ENCODE data around the gene TASP1. TPM values are rescaled to one million over a fixed set of nuclear protein-coding genes. Genes with fewer than 3 reads are reported as not detected.

The TASP1 gene
- total RNA-seq, 1 donor from 2014 or later: 22.8 TPM

DNA sequence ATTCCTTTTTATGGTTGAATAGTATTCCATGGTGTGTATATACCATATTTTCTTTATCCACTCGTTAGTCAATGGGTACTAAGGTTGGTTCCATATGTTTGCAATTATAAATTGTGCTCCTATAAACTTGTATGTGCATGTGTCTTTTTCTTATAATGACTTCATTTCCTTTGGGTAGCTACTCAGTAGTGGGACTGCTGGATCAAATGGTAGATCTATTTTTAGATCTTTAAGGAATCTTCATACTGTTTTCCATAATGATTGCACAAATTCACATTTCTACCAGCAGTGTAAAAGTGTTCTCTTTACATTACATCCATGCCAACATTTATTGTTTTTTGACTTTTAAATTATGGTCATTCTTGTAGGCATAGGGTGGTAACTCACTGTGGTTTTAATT is 164.3 kb downstream of the TASP1 start:
- TF ChIP-seq, protein P1, sequence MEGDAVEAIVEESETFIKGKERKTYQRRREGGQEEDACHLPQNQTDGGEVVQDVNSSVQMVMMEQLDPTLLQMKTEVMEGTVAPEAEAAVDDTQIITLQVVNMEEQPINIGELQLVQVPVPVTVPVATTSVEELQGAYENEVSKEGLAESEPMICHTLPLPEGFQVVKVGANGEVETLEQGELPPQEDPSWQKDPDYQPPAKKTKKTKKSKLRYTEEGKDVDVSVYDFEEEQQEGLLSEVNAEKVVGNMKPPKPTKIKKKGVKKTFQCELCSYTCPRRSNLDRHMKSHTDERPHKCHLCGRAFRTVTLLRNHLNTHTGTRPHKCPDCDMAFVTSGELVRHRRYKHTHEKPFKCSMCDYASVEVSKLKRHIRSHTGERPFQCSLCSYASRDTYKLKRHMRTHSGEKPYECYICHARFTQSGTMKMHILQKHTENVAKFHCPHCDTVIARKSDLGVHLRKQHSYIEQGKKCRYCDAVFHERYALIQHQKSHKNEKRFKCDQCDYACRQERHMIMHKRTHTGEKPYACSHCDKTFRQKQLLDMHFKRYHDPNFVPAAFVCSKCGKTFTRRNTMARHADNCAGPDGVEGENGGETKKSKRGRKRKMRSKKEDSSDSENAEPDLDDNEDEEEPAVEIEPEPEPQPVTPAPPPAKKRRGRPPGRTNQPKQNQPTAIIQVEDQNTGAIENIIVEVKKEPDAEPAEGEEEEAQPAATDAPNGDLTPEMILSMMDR (IDR thresholded peaks at IDR 0.05; ENCODE audit: unreplicated experiment): no peak
- no peak for DNase-seq (ENCODE audit: low spot score in 2 of 2, unreplicated experiment in 2 of 2)
- peaks cover 39% of the 10 kb centered on the region for H3K9me3 Mint-ChIP-seq
- no peak overlapping the region for H3K27ac Mint-ChIP-seq
- peaks cover 42% of the 10 kb centered on the region for H3K36me3 Mint-ChIP-seq
- H3K27me3 Mint-ChIP-seq (ENCODE audit: low read depth): no peaks in the 10 kb centered on the region
- no peaks in the 10 kb centered on the region for H3K4me1 Mint-ChIP-seq
- H3K4me3 Mint-ChIP-seq: no peak overlapping the region

DNA sequence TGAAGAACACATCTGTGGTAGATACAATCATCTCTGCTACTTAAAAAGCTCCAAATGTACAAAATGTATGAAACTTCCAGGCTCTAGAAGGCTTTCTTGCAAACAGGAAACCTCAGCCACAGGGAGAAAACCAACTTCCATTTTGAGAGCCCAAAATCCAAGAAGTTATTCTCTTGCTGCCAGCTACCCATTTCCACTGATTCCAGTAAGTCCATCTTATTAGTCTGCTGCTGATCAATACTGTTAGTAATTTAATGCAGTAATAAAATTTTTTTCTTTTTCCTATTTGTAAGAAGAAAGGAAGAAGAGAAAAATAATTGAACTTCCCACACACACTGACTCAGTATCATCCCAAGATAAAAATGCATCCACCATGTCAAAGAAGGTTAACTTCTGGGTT is 169.5 kb downstream of the TASP1 start:
- Mint-ChIP-seq H3K27ac (no peak overlapping the region), H3K27me3 (ENCODE audit: low read depth) (no peaks in the 10 kb centered on the region), H3K36me3 (peaks cover 45% of the 10 kb centered on the region), H3K9me3 (peaks cover 40% of the 10 kb centered on the region), H3K4me1 (no peaks in the 10 kb centered on the region), H3K4me3 (no peak overlapping the region)
- DNase-seq (ENCODE audit: low spot score in 2 of 2, unreplicated experiment in 2 of 2): no peak
- TF ChIP-seq, protein P1 (IDR thresholded peaks at IDR 0.05; ENCODE audit: unreplicated experiment): no peak

DNA sequence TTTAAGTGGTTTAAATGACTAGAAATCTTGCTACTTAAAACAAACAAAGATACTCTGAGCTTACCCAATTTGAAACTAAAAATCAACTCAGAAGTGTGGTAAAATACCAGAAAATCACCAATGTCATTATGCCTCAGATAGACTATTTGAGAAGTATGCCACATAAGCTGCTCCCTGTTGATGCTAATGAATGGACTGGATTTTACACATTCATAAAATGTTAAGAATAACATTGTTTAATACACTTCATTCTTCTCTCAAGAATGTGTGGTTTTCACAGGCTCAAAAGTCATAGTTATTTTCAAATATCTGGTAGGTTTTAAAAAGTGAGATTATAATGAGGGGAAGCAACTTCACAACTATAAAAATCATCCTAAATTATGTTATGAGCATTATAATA is 170.6 kb downstream of the TASP1 start:
- Mint-ChIP-seq H3K36me3 (peaks cover 39% of the 10 kb centered on the region), H3K4me3 (no peak overlapping the region), H3K27ac (no peak overlapping the region), H3K9me3 (peaks cover 33% of the 10 kb centered on the region), H3K27me3 (ENCODE audit: low read depth) (no peaks in the 10 kb centered on the region), H3K4me1 (no peaks in the 10 kb centered on the region)
- no peak for DNase-seq (ENCODE audit: low spot score in 2 of 2, unreplicated experiment in 2 of 2)
- TF ChIP-seq, protein P1 (IDR thresholded peaks at IDR 0.05; ENCODE audit: unreplicated experiment): no peak

DNA sequence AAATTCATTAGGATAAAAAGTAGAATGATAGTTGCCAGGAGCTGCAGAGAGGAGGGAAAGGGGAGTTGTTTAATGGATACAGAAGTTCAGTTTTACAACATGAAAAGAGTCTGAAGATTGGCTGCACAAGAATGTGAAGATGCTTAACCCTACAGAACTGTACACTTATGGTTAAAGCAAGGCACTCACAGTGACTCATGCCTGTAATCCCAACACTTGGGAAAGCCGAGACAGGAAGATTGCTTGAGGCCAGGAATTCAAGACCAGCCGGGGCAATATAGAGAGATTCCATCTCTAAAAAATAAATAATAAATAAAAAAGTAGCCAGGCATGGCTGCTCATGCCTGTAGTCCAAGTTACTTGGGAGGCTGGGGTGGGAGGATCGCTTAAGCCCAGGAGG is 174.0 kb downstream of the TASP1 start:
- H3K4me3 Mint-ChIP-seq: no peak overlapping the region
- H3K27me3 Mint-ChIP-seq (ENCODE audit: low read depth): no peaks in the 10 kb centered on the region
- peaks cover 6% of the 10 kb centered on the region for H3K9me3 Mint-ChIP-seq
- peaks cover 15% of the 10 kb centered on the region for H3K36me3 Mint-ChIP-seq
- no peaks in the 10 kb centered on the region for H3K4me1 Mint-ChIP-seq
- no peak overlapping the region for H3K27ac Mint-ChIP-seq
- TF ChIP-seq, protein P1 (IDR thresholded peaks at IDR 0.05; ENCODE audit: unreplicated experiment): no peak
- DNase-seq (ENCODE audit: low spot score in 2 of 2, unreplicated experiment in 2 of 2): no peak

DNA sequence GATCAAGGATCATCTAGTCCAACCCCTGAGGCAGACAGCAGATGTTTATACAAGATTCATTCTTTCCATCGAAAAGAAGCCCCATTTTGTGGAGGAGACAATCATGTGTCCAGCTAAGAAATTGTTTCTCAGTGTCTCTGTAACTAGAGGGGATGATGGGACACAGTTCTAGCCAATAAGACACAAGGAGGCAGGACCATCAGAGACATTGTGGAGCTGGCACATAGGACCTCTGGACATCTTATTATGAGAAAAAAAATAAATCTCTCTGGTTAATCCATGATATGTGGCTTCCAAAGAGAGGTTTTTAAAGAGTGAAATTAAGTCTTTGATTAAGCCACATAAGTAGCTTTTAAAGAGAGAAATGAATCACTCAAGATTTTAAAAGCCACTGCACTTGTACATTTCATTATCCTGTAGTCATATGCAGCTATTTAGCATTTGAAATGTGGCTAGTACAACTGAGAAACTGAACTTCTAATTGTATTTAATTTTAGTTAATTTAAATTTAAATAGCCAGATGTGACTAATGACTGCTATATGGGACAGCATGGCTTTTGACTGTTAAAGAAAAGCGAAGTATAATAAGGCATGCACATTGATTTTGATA is 176.8 kb downstream of the TASP1 start:
- no peaks in the 10 kb centered on the region for H3K9me3 Mint-ChIP-seq
- H3K27me3 Mint-ChIP-seq (ENCODE audit: low read depth): no peaks in the 10 kb centered on the region
- H3K27ac Mint-ChIP-seq: no peak overlapping the region
- H3K36me3 Mint-ChIP-seq: peaks cover 5% of the 10 kb centered on the region
- H3K4me3 Mint-ChIP-seq: no peak overlapping the region
- TF ChIP-seq, protein P1 (IDR thresholded peaks at IDR 0.05; ENCODE audit: unreplicated experiment): no peak
- no peak for DNase-seq (ENCODE audit: low spot score in 2 of 2, unreplicated experiment in 2 of 2)
- no peaks in the 10 kb centered on the region for H3K4me1 Mint-ChIP-seq

Data from mesothelial cell of epicardium (in vitro differentiated cells).